ENCODE results near the gene KCNIP1. TPM values are rescaled to one million over a fixed set of nuclear protein-coding genes. Genes with fewer than 3 reads are reported as not detected.

The KCNIP1 gene
- polyA plus RNA-seq, 1 donor (not counting 4 experiments of a cell fraction or from before 2014, with no cell fraction given): not detected

DNA sequence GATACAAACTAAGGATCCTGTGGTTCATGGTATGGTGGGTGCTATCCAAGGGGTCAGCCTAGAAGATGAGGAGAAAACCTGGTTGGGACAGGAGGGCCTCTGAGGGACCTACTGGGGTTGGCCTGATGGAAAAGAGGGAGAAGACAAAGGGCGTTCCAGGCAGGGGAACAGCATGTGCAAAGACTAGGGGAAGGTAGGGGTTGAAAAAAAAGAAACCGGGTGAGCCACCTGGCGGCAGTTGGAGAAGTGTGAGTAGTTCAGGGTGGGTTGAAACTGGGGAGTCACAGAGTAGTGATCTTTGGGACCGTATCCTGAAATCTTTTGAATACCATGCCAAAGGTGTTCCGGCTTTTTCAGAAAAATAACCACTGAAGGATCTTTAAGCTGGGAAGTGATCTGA lies 271.0 kb downstream of the KCNIP1 start:
- no peaks in the 10 kb centered on the region for H3K4me1 ChIP-seq (ENCODE audit: control insufficient read depth, extremely low read depth, insufficient read depth, low read length)
- no peaks in the 10 kb centered on the region for H3K36me3 ChIP-seq (ENCODE audit: control insufficient read depth in 2 of 2, extremely low read depth in 1 of 2, insufficient read depth in 2 of 2, low read length in 2 of 2)
- H3K4me2 ChIP-seq (ENCODE audit: control insufficient read depth, extremely low read depth, insufficient read depth, low read depth, low read length): no peak overlapping the region
- TF ChIP-seq, protein P1, sequence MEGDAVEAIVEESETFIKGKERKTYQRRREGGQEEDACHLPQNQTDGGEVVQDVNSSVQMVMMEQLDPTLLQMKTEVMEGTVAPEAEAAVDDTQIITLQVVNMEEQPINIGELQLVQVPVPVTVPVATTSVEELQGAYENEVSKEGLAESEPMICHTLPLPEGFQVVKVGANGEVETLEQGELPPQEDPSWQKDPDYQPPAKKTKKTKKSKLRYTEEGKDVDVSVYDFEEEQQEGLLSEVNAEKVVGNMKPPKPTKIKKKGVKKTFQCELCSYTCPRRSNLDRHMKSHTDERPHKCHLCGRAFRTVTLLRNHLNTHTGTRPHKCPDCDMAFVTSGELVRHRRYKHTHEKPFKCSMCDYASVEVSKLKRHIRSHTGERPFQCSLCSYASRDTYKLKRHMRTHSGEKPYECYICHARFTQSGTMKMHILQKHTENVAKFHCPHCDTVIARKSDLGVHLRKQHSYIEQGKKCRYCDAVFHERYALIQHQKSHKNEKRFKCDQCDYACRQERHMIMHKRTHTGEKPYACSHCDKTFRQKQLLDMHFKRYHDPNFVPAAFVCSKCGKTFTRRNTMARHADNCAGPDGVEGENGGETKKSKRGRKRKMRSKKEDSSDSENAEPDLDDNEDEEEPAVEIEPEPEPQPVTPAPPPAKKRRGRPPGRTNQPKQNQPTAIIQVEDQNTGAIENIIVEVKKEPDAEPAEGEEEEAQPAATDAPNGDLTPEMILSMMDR (optimal IDR thresholded peaks at IDR 0.05 in 1 of 3, IDR thresholded peaks at IDR 0.05 in 1 of 3, conservative IDR thresholded peaks at IDR 0.05 in 1 of 3; ENCODE audit: extremely low read depth in 1 of 3, insufficient read depth in 2 of 3, low read length in 3 of 3): no peak
- TF ChIP-seq EZH2 (IDR thresholded peaks at IDR 0.05; ENCODE audit: low read length): no peak
- DNase-seq (ENCODE audit: low read depth, low spot score) (no peak), FAIRE-seq (no peak)
- H3K4me3 ChIP-seq (ENCODE audit: control insufficient read depth in 2 of 3, extremely low read depth in 1 of 3, insufficient read depth in 2 of 3, low read depth in 1 of 3, low read length in 3 of 3): no peak overlapping the region
- no peak overlapping the region for H3K27ac ChIP-seq (ENCODE audit: control insufficient read depth, insufficient read depth, low read length)
- H3K9ac ChIP-seq (ENCODE audit: control insufficient read depth, extremely low read depth, insufficient read depth, low read length): no peak overlapping the region
- H3K9me1 ChIP-seq (ENCODE audit: control insufficient read depth, extremely low read depth, insufficient read depth, low read length): no peaks in the 10 kb centered on the region
- H3K79me2 ChIP-seq (ENCODE audit: control insufficient read depth, insufficient read depth, low read length): no peaks in the 10 kb centered on the region
- H3K9me3 ChIP-seq (ENCODE audit: control insufficient read depth, low read depth, low read length): no peaks in the 10 kb centered on the region
- H2AFZ ChIP-seq (ENCODE audit: control insufficient read depth, low read length): no peak overlapping the region
- dilution Hi-C loops (cut with MboI; ENCODE audit: extremely low pct_ligation_motif_present, low sequenced_read_pairs): no loop called here
- H3K27me3 ChIP-seq (ENCODE audit: control insufficient read depth, extremely low read depth, insufficient read depth, low read length): no peaks in the 10 kb centered on the region
- H4K20me1 ChIP-seq (ENCODE audit: control insufficient read depth, extremely low read depth, insufficient read depth, low read length): no peaks in the 10 kb centered on the region

DNA sequence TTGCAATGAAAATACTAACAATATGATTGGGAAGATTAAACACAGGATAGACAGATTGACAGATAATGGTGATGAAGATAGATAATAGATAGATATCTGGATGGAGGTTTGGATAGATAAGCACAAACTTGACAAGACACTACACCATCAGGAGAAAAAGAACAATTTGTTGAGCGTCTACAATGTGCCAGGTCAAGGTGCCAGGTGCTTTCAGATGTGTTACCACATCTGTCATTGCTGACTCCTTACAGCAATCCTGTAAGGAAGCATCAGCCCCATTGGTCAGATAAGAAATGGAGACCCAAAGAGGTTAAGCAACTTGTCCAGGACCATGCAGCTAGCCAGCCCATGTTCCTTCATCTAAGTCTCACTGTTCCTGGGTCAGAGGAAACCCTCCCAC lies 278.1 kb downstream of the KCNIP1 start:
- Histone ChIP-seq H3K9me3 (ENCODE audit: control insufficient read depth, low read depth, low read length) (no peaks in the 10 kb centered on the region), H3K4me2 (ENCODE audit: control insufficient read depth, extremely low read depth, insufficient read depth, low read depth, low read length) (no peak overlapping the region), H2AFZ (ENCODE audit: control insufficient read depth, low read length) (no peak overlapping the region), H3K36me3 (ENCODE audit: control insufficient read depth in 2 of 2, extremely low read depth in 1 of 2, insufficient read depth in 2 of 2, low read length in 2 of 2) (no peaks in the 10 kb centered on the region), H3K4me3 (ENCODE audit: control insufficient read depth in 2 of 3, extremely low read depth in 1 of 3, insufficient read depth in 2 of 3, low read depth in 1 of 3, low read length in 3 of 3) (no peak overlapping the region), H3K9me1 (ENCODE audit: control insufficient read depth, extremely low read depth, insufficient read depth, low read length) (no peaks in the 10 kb centered on the region), H3K27ac (ENCODE audit: control insufficient read depth, insufficient read depth, low read length) (no peak overlapping the region), H3K79me2 (ENCODE audit: control insufficient read depth, insufficient read depth, low read length) (no peaks in the 10 kb centered on the region), H4K20me1 (ENCODE audit: control insufficient read depth, extremely low read depth, insufficient read depth, low read length) (no peaks in the 10 kb centered on the region), H3K9ac (ENCODE audit: control insufficient read depth, extremely low read depth, insufficient read depth, low read length) (no peak overlapping the region), H3K27me3 (ENCODE audit: control insufficient read depth, extremely low read depth, insufficient read depth, low read length) (no peaks in the 10 kb centered on the region), H3K4me1 (ENCODE audit: control insufficient read depth, extremely low read depth, insufficient read depth, low read length) (no peaks in the 10 kb centered on the region)
- DNase-seq (ENCODE audit: low read depth, low spot score) (no peak), FAIRE-seq (no peak)
- no peak for TF ChIP-seq EZH2 (IDR thresholded peaks at IDR 0.05; ENCODE audit: low read length)
- TF ChIP-seq, protein P1 (optimal IDR thresholded peaks at IDR 0.05 in 1 of 3, IDR thresholded peaks at IDR 0.05 in 1 of 3, conservative IDR thresholded peaks at IDR 0.05 in 1 of 3; ENCODE audit: extremely low read depth in 1 of 3, insufficient read depth in 2 of 3, low read length in 3 of 3): no peak
- dilution Hi-C loops (cut with MboI; ENCODE audit: extremely low pct_ligation_motif_present, low sequenced_read_pairs): no loop called here

Data from keratinocyte (primary cell).